ENCODE data around the gene CTBS.

CTBS gene

GRCh38 chr1:84573967-84574842 is at the start of gene CTBS:
Gene CTBS, minus strand, starts transcription at chr1:84574440. Its CDS starts 25 bp downstream, at chr1:84574415.
- POLR2A ChIA-PET = interaction anchor here (0.7 to 2.2 kb wide), 9 partner anchors 9 to 128 kb away, joined by 3 to 19 read pairs (median 4); partner anchors contain the start of genes GNG5 and SPATA1

GRCh38 chr1:84621553-84621952 is 47.3 kb upstream of the CTBS start:
- ChIA-PET POLR2A (interaction anchor here (1.3 kb wide), 1 partner anchor 48 kb away, joined by 4 read pairs; no protein-coding TSS in a partner anchor), CTCF (interaction anchor here (0.6 to 6.2 kb wide), 11 partner anchors 8 to 184 kb away, joined by 3 to 52 read pairs (median 6); no protein-coding TSS in a partner anchor)
- TF ChIP-seq CTCF (IDR thresholded peaks at IDR 0.05; ENCODE audit: insufficient read depth, low read length, missing control alignments) = no peak
- H3K4me3 ChIP-seq (ENCODE audit: low read depth, low read length) = no peak overlapping the region
- DNase-seq (ENCODE audit: low read depth, low spot score) = no peak

More at GRCh38 chr1:84573967-84574842, at the start of gene CTBS:
- no peak for TF ChIP-seq CTCF (IDR thresholded peaks at IDR 0.05; ENCODE audit: insufficient read depth, low read length, missing control alignments)
- H3K4me3 ChIP-seq (ENCODE audit: low read depth, low read length) = peak within 1 kb of the TSS; percentile 73
- DNase-seq (ENCODE audit: low read depth, low spot score) = no peak
- CTCF ChIA-PET = interaction anchor here (0.7 to 2.4 kb wide), 12 partner anchors 8 to 433 kb away, joined by 3 to 10 read pairs (median 3); partner anchors contain the start of genes GNG5 and SPATA1

GRCh38 chr1:84620720-84621313 is 46.6 kb upstream of the CTBS start:
- peak; percentile 79 for TF ChIP-seq CTCF (IDR thresholded peaks at IDR 0.05; ENCODE audit: insufficient read depth, low read length, missing control alignments)
- CTCF ChIA-PET = interaction anchor here (0.6 to 6.2 kb wide), 38 partner anchors 8 to 479 kb away, joined by 3 to 52 read pairs (median 4); partner anchors contain the start of genes CTBS, GNG5, PRKACB and SPATA1

GRCh38 chr1:84619383-84620102 is 45.3 kb upstream of the CTBS start:
- H3K4me3 ChIP-seq (ENCODE audit: low read depth, low read length) = no peak overlapping the region

More at GRCh38 chr1:84620720-84621313, 46.6 kb upstream of the CTBS start:
- POLR2A ChIA-PET = interaction anchor here (1.3 to 2.1 kb wide), 2 partner anchors 47 to 115 kb away, joined by 4 to 6 read pairs; partner anchors contain the start of genes GNG5 and SPATA1
- no peak for DNase-seq (ENCODE audit: low read depth, low spot score)
- peak overlapping the region; percentile 69 for H3K4me3 ChIP-seq (ENCODE audit: low read depth, low read length)

GRCh38 chr1:84617349-84617748 is 43.1 kb upstream of the CTBS start:
- H3K4me3 ChIP-seq (ENCODE audit: low read depth, low read length) = no peak overlapping the region
- POLR2A ChIA-PET = no interaction called here
- CTCF ChIA-PET = no interaction called here
- TF ChIP-seq CTCF (IDR thresholded peaks at IDR 0.05; ENCODE audit: insufficient read depth, low read length, missing control alignments) = no peak
- DNase-seq (ENCODE audit: low read depth, low spot score) = no peak

More at GRCh38 chr1:84619383-84620102, 45.3 kb upstream of the CTBS start:
- no peak for TF ChIP-seq CTCF (IDR thresholded peaks at IDR 0.05; ENCODE audit: insufficient read depth, low read length, missing control alignments)
- DNase-seq (ENCODE audit: low read depth, low spot score) = no peak
- ChIA-PET POLR2A (interaction anchor here (0.6 to 2.1 kb wide), 3 partner anchors 46 to 114 kb away, joined by 3 to 6 read pairs (median 4); partner anchors contain the start of genes CTBS, GNG5 and SPATA1), CTCF (interaction anchor here (0.7 to 6.2 kb wide), 35 partner anchors 8 to 478 kb away, joined by 3 to 52 read pairs (median 4); partner anchors contain the start of genes CTBS, GNG5, PRKACB and SPATA1)
